HTR-8/SVneo (cell line): ENCODE results near the gene NR3C2.
"Not testable (repeated sequence)": the region's sequence is repeated elsewhere in the genome, so short reads cannot be mapped to it uniquely, and the experiment has no call there.

ENCODE experiments used
- DNase-seq: peaks from one replicate; pipeline ENCODE4 v3.0.0; 2011; ENCODE audit warnings: low spot score, mixed read lengths; ENCODE audit not compliant: insufficient read length
- FAIRE-seq: peaks from 2 replicates; lab custom pipeline; 2011; peaks lifted over from hg19 to GRCh38; lab: Jason Lieb, UNC

Gene NR3C2

DNA sequence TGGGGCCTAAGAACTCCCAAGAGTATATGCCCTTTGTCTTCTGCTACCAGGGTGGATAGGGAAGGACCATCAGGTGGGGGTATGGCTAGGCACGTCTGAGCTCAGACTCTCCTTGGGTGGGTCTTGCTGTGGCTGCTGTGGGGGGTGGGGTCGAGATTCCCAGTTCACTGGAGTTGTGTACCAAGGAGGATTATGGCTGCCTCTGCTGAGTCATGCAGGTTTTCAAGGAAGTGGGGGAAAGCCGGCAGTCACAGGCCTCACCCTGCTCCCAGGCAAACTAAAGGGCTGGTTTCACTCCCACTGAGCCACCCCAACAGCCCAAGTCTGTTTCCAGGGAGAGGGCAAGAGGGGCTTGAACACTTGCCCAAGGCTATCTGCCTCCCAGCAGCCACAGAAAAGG, 249.7 kb downstream of the NR3C2 start:
- no peak for FAIRE-seq
- DNase-seq = no peak

- FAIRE-seq, DNase-seq: not testable (repeated sequence)
Measured at GRCh38 chr4:148187454-148188222, 254.6 kb downstream of the NR3C2 start.

- FAIRE-seq (no peak), DNase-seq (no peak)
Measured at GRCh38 chr4:148184922-148185321, 257.3 kb downstream of the NR3C2 start.

DNA sequence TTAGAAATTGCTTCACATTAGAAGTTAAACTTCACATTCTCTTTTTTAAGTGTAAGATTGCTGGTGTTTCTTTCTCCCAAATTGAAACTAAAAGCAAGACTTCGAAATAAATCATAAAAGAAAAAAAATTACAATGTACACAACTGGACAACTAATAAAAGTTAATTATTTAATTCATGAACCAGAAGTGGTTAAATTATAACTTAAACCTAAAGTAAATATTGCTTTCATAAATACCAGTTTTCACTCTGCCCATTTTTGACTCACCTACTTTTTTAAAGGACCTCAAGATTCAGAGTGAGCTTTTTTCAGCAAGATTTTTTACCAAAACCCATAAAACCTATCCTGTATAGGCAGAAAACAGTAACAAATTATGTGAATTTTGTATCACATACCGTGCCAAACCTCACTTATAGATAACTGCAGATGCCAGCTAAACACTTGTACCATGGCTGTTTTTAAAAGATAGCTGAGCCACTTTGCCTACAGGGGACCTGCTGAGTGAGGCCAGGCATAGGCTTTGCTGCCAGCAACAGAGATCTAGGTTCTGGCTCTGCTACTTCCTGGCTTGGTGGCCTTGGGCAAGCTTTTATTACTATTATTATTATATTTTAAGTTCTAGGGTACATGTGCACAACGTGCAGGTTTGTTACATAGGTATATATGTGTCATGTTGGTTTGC, 259.8 kb downstream of the NR3C2 start:
- FAIRE-seq (no peak), DNase-seq (no peak)

DNA sequence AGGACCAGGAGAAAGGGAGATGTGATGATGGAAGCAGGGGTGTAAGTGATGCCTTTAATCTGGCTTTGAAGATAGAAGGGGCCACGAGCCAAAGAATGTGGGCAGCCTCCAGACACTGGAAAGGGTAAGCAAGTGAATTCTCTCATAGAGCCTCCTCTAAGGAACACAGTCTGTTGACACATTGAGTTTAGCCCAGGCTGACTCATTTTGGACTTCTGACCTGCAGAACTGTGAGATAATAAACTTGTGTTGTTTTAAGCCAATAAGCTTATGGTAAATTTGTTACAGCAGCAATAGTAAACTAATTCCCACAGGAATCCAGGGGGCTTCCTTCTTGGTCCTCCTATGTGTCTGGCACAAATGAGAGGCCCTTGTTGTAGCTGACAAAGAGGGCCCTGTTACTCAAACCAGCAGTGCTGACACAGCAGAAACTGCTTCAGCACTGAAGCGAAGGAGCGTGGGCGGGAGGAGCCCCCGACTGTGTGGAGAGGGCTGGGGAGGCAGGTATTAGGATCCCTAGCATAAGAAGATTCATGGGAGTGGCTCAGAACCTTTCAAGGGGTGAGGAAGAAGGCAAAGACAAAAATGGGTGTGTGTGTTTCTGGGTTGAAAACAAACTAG, 268.7 kb downstream of the NR3C2 start:
- no peak for DNase-seq
- no peak for FAIRE-seq

DNA sequence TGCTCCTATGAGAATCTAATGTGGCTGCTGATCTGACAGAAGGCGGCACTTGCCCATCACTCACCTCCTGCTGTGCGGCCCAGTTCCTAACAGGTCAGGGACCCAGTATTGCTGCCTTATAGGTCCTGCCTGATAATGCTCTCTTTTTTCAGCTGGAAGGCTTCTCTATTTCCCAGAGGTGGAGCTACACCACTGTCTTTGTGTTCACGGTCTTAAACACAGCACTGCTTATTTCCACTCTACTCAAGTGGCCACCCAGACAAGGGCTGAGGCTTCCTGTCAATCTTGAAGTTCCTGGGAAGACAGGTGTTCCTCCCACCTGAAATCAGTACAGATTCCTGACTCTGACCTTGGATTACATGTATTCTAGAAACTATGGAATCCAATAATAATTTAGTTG, 270.6 kb downstream of the NR3C2 start:
- FAIRE-seq = no peak
- no peak for DNase-seq

DNA sequence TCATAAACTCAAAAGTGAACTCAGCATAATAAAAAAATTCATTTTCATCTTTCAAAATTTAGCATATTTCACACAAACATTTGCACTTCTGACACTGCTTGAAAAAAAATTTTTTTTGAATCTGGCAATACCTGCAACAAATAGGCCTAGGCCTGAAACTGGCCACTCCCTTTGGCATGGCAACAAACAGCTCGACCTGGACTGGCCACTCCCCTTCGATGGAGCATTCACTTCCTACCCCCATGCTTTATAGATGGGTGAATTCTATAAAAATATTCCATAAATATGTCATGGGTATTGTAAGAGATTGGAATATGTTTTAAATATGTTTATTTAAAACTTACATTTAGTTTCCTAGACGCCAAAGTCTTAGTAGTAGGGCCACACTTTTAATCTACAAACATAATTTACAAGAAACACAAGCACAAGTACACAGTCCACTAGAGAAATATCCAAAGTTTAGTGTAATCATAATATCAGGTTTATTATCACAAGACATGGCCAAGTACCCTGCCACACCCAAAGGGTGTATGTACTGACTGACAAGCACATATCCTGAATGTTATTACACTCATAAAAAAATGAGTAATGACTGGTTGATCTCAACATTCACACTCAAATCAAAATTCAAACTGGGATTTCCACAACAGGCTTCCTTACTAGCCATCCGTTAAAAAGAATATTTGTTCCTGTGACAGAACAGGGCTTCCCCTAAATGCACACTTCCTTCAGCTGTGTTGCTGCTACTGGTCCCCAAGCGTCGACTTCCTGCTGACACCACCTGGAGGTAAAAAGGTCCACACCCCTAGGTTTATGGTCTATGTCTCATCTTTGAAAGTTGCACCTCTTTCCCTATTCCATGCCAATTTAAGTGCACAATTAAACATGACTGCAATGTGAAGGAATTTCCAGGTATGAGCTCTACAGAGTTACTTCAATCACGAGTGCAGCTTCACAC, 271.5 kb downstream of the NR3C2 start:
- no peak for DNase-seq
- no peak for FAIRE-seq

DNA sequence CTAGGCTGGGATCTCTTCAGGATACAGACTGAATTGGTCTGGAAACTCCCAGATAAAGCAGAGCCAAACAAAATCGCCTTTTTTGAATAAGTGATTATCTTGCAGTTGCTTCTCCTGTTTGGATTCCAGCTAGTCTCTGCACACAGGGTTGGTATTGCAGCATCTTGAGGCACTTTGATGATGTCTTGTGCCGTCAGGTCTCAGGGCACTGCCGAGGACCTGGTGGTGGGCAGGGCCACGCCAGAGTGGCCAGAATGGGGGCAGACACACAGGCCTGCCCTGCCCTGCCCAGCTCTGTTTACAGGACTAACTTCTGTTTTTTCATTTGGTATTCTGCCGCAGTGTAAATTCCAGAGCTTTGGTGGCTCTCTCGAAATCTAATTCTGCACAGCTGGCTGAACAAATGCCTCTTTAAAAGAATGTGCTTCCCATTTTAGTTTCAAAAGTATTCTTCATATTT, 276.1 kb downstream of the NR3C2 start:
- DNase-seq (no peak), FAIRE-seq (no peak)

DNA sequence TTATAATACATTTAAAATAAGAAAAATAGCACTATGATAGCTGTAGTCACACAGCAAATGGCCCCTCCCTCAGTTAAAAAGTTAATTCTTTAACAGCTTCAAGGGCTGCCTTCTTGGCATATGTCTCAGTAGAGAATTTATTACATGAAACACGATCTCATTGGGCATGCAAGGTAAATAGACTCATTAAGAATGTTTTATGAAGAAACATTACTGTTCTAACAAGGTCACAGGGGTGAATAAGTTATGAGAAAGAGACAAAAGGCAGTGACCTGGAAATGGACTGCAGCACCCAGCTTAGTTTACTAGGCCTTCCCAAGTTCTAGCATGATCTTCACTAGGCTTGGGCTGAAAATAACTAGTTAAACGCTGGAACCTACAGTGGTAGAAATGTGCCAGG, 277.7 kb downstream of the NR3C2 start:
- DNase-seq (no peak), FAIRE-seq (no peak)

DNA sequence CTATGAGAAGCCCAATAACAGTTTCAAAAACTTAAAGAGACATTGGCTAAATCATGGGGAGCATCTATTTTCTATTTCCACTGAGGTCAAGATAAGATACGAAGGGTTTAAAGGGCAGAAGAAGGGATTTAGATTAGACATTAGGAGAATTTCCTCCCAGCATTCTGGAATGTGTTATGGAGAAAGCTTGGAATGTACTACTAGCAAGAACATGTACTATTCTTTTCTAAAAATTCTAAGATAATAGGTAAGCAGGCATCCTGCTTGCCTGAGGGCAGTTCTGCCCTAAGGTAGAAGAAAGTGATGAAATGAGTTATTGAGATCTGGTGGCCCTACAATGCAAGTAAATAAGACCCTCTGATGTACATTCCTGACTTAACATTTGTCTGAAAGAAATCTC, 279.2 kb downstream of the NR3C2 start:
- DNase-seq (no peak), FAIRE-seq (no peak)

DNA sequence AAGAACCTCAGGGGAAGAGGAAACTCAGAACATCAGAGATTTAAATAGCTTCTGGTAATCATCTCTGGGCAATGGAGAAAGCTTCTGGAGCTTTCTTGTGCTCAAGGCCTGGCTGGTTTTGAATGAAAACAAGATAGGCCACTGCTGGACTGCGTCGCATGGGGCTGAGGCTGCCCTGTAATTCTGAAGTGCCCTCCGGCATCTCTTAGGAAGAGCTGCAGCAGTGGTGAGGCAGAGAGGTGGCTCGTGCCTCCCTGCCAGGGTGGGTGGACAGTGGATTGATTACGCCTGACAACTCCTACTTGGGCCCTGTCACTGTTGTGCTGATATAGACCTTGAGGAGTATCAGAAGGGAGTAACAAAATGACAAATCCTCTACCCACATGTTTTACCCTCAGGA, 279.7 kb downstream of the NR3C2 start:
- DNase-seq = no peak
- FAIRE-seq = no peak

DNA sequence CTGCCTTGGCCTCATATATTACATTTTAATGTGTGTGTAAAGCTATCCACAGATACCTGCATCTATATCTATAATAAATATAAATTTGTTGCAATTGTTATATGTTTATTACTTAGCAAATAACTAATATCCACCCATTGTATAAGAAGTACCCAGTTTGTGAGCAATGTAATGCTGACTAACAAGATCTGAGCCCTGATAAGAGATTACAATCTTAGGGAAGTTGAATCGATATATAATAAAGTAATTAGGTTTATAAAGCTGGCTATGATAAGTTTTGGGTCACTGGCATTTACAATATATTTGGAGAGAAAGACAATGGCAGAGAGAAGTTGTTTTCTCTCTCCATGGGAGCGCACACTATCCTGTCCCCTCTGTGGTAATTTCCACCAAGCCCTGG, 280.6 kb downstream of the NR3C2 start:
- FAIRE-seq = no peak
- DNase-seq = no peak

DNA sequence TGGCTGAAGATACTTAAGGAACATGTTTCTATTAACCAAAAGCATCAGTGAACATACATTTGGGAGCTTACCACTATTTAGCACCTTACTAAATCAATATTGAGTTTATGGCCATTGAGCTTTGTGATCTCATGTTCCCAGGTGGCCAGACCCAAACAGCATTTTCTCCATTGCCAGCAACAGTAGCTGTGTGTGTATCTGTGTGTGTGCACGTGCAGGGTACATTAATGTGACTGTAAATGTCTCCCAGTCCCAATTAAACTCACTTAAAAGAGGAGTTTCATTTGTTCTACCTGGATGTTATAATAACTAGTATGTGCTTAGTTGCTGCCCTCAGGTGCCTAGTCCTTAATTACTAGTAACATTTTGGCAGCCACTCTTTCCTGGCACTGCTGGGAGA, 282.4 kb downstream of the NR3C2 start:
- no peak for FAIRE-seq
- DNase-seq = no peak

GRCh38 chr4:148154769-148155168, 287.4 kb downstream of the NR3C2 start:
- FAIRE-seq = no peak
- no peak for DNase-seq

- FAIRE-seq (no peak), DNase-seq (no peak)
Measured at GRCh38 chr4:148152868-148153625, 289.2 kb downstream of the NR3C2 start.

- no peak for DNase-seq
- FAIRE-seq = no peak
Measured at GRCh38 chr4:148151806-148152205, 290.4 kb downstream of the NR3C2 start.

GRCh38 chr4:148145475-148145874, 296.7 kb downstream of the NR3C2 start:
- FAIRE-seq (no peak), DNase-seq (no peak)

- DNase-seq (no peak), FAIRE-seq (no peak)
Measured at GRCh38 chr4:148143174-148143573, 299.0 kb downstream of the NR3C2 start.

- DNase-seq = no peak
- no peak for FAIRE-seq
Measured at GRCh38 chr4:148141501-148141900, 300.7 kb downstream of the NR3C2 start.

GRCh38 chr4:148126825-148127224, 315.4 kb downstream of the NR3C2 start:
- DNase-seq (no peak), FAIRE-seq (no peak)
